B cell (primary cell): ENCODE results near the gene PGM5.

Source experiments
- CTCF ChIP-seq: fragments of 200-600 bp; IDR thresholded peaks from one replicate; pipeline ENCODE4 v1.8.0; 2022; ENCODE audit warnings: antibody characterized with exemption, mild to moderate bottlenecking
- EZH2 ChIP-seq: IDR thresholded peaks from 2 replicates; pipeline ENCODE4 v1.6.1; 2012; ENCODE audit warnings: borderline replicate concordance, low read depth, mild to moderate bottlenecking, moderate library complexity, low read length; ENCODE audit not compliant: insufficient read depth, poor library complexity, severe bottlenecking

- TF ChIP-seq CTCF, result no peak
- TF ChIP-seq EZH2, result no peak
These were observed 115.7 kb downstream of the PGM5 start for GRCh38 chr9:68472119-68472518.
